Activated T-helper 17 cell treated with anti-CD3 and anti-CD28 coated beads, Interleukin-2, amount 50 U/mL, for 72 hours (primary cell): ENCODE results near the gene IRGM. TPM values are rescaled to one million over a fixed set of nuclear protein-coding genes. Genes with fewer than 3 reads are reported as not detected.
"Not testable (repeated sequence)": the region's sequence is repeated elsewhere in the genome, so short reads cannot be mapped to it uniquely, and the experiment has no call there.

Source experiments
- ATAC-seq: fragments of 150-1000 bp; cut with Tn5 transposase; replicated peaks from 2 replicates; pipeline ENCODE4 v1.10.0; 2021; ENCODE audit warnings: mild to moderate bottlenecking, moderate library complexity
- H3K27ac Mint-ChIP-seq: one replicate; pipeline ENCODE4 v1.8.0; 2022; ENCODE audit warnings: mixed read lengths
- H3K27me3 Mint-ChIP-seq: one replicate; pipeline ENCODE4 v1.8.0; 2022; ENCODE audit warnings: mixed read lengths
- H3K36me3 Mint-ChIP-seq: one replicate; pipeline ENCODE4 v1.8.0; 2022; ENCODE audit warnings: low read depth, mild to moderate bottlenecking, mixed read lengths
- H3K4me1 Mint-ChIP-seq: one replicate; pipeline ENCODE4 v1.8.0; 2022; ENCODE audit warnings: mixed read lengths
- H3K4me3 Mint-ChIP-seq: one replicate; pipeline ENCODE4 v1.8.0; 2022; ENCODE audit warnings: mild to moderate bottlenecking, mixed read lengths
- H3K9me3 Mint-ChIP-seq: one replicate; pipeline ENCODE4 v1.8.0; 2022; ENCODE audit warnings: mixed read lengths
- total RNA-seq, 2 donors: library from RNA; stranded (reverse); gene quantifications; one replicate each; pipeline ENCODE4 v1.2.3, GENCODE V29; 2022

Gene IRGM
- total RNA-seq, 2 donors from 2014 or later, result 1.4 TPM

GRCh38 chr5:150851039-150851438, 4.7 kb downstream of the IRGM start:
- no peak for ATAC-seq
- H3K27me3 Mint-ChIP-seq, result no peaks in the 10 kb centered on the region
- H3K27ac Mint-ChIP-seq, result no peak overlapping the region
- H3K9me3 Mint-ChIP-seq, result no peaks in the 10 kb centered on the region
- H3K4me1 Mint-ChIP-seq, result peaks cover 13% of the 10 kb centered on the region
- H3K4me3 Mint-ChIP-seq, result no peak overlapping the region
- H3K36me3 Mint-ChIP-seq, result no peaks in the 10 kb centered on the region

- ATAC-seq, result no peak
- Mint-ChIP-seq H3K9me3 (no peaks in the 10 kb centered on the region), H3K4me1 (no peaks in the 10 kb centered on the region), H3K27ac (no peak overlapping the region), H3K4me3 (no peak overlapping the region), H3K36me3 (no peaks in the 10 kb centered on the region), H3K27me3 (no peaks in the 10 kb centered on the region)
Measured at GRCh38 chr5:150853561-150853960, 7.2 kb downstream of the IRGM start.

- not testable (repeated sequence) for ATAC-seq, H3K4me3 Mint-ChIP-seq, H3K27me3 Mint-ChIP-seq, H3K36me3 Mint-ChIP-seq, H3K27ac Mint-ChIP-seq, H3K4me1 Mint-ChIP-seq, H3K9me3 Mint-ChIP-seq
Measured at GRCh38 chr5:150856700-150857099, 10.4 kb downstream of the IRGM start.

- no peak overlapping the region for H3K4me3 Mint-ChIP-seq
- peaks cover 3% of the 10 kb centered on the region for H3K27me3 Mint-ChIP-seq
- ATAC-seq, result no peak
- no peak overlapping the region for H3K27ac Mint-ChIP-seq
- H3K36me3 Mint-ChIP-seq, result no peaks in the 10 kb centered on the region
- no peaks in the 10 kb centered on the region for H3K9me3 Mint-ChIP-seq
- no peaks in the 10 kb centered on the region for H3K4me1 Mint-ChIP-seq
Measured at GRCh38 chr5:150860246-150860821, 14.0 kb downstream of the IRGM start.

- no peak overlapping the region for H3K27ac Mint-ChIP-seq
Measured at GRCh38 chr5:150862070-150862469, 15.7 kb downstream of the IRGM start.

GRCh38 chr5:150879358-150879757, 33.0 kb downstream of the IRGM start:
- H3K4me1 Mint-ChIP-seq, result no peaks in the 10 kb centered on the region
- peaks cover 3% of the 10 kb centered on the region for H3K27me3 Mint-ChIP-seq
- H3K4me3 Mint-ChIP-seq, result no peak overlapping the region
- H3K9me3 Mint-ChIP-seq, result peaks cover 7% of the 10 kb centered on the region
- ATAC-seq, result no peak
- H3K27ac Mint-ChIP-seq, result no peak overlapping the region
- peaks cover 5% of the 10 kb centered on the region for H3K36me3 Mint-ChIP-seq

More at GRCh38 chr5:150862070-150862469, 15.7 kb downstream of the IRGM start:
- Mint-ChIP-seq H3K4me1 (no peaks in the 10 kb centered on the region), H3K36me3 (no peaks in the 10 kb centered on the region), H3K9me3 (no peaks in the 10 kb centered on the region), H3K4me3 (no peak overlapping the region), H3K27me3 (peaks cover 3% of the 10 kb centered on the region)
- no peak for ATAC-seq

GRCh38 chr5:150895431-150896428, 49.4 kb downstream of the IRGM start:
- Mint-ChIP-seq H3K27me3 (peaks cover 6% of the 10 kb centered on the region), H3K27ac (no peak overlapping the region), H3K4me3 (no peak overlapping the region), H3K9me3 (peaks cover 45% of the 10 kb centered on the region), H3K36me3 (peaks cover 33% of the 10 kb centered on the region), H3K4me1 (no peaks in the 10 kb centered on the region)
- ATAC-seq, result no peak

Other genes with a start within 250 kb of the IRGM start
- gene SYNPO, start 205.9 kb upstream of the IRGM start, total RNA-seq, result under 1 TPM; 0.04 to 0.37 TPM
- under 1 TPM; 0.06 to 0.21 TPM for gene MYOZ3, start 185.3 kb upstream of the IRGM start, total RNA-seq
- gene RBM22, start 145.5 kb upstream of the IRGM start, total RNA-seq, result 10 to 100 TPM; 60.3 to 61.5 TPM
- 10 to 100 TPM; 37.3 to 41.9 TPM for gene DCTN4, start 87.5 kb upstream of the IRGM start, total RNA-seq
- 10 to 100 TPM; 17.7 to 20.2 TPM for gene SMIM3, start 67.8 kb upstream of the IRGM start, total RNA-seq
- gene ZNF300, start 58.5 kb downstream of the IRGM start, total RNA-seq, result 1 to 10 TPM in 1 of 2 donors, under 1 TPM in 1; 0.71 to 1.5 TPM
- gene GPX3, start 174.1 kb downstream of the IRGM start, total RNA-seq, result not detected
- 100 to 1,000 TPM; 316 to 609 TPM for gene TNIP1, start 234.5 kb downstream of the IRGM start, total RNA-seq